Measurements from ENCODE around the gene LEFTY2.
"Not testable (repeated sequence)": the region's sequence is repeated elsewhere in the genome, so short reads cannot be mapped to it uniquely, and the experiment has no call there.

LEFTY2 gene

DNA sequence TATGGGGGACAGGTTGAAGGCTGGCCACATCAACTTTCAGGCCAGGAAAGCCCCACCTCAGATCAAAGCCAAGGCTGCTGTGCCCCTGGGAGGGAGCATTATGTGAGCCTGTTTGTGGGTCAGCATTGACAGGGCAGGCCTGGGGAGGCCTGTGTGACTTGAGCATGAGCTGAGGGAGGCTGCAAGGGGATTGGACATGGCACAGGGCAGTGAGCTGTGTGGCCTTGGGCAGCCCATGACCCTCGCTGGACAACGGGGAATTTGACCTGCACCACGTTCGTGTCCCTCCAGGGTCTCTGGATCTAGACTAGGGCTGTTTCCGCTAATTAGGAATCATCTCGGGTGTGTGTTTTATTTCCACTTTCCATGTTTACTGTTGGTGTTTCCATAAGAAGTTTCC lies 34.6 kb downstream of the LEFTY2 start:
- no peak for DNase-seq (ENCODE audit: low read depth in 3 of 3)

GRCh38 chr1:225903623-225904022 lies 37.4 kb downstream of the LEFTY2 start:
- no peak for DNase-seq (ENCODE audit: low read depth in 3 of 3)

GRCh38 chr1:225899044-225899925 lies 41.7 kb downstream of the LEFTY2 start:
- DNase-seq (ENCODE audit: low read depth in 3 of 3) = no peak

DNA sequence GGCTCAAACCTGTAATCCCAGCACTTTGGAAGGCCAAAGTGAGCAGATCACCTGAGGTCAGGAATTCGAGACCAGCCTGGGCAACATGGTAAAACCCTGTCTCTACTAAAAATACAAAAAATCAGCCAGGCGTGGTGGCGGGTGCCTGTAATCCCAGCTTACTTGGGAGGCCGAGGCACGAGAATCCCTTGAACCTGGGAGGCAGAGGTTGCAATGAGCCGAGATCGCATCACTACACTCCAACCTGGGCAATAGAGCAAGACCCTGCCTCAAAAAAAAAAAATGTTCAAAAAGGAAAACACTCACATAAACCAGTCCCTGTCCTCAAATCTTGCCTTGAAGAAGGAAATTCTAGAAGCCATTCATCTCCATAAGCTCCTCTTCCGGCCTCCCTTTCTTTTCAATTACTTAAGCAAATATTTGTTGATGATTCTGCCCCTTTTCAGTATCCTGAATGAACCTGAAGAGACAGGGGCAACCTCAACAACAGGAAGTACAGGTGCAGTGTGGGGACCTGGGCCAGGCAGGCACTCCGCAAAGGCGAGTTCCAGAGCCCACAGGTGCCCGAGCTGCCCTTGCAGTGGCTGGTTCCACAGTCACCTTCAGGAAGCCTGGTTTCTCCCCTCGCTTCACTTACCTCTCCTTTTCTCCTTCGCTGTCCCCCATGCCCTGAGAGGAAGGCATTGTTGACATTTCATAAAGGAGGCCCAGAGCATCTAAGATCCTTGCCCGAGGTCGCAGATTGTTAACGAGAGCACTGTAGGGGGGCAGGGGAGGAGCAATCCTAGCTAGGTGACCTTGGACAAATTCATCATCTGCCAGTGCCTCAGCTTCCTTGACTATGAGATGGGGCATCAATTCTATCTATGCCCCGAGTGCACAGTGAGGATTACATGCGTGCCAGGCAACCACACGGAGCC lies 43.2 kb downstream of the LEFTY2 start:
- no peak for DNase-seq (ENCODE audit: low read depth in 3 of 3)

DNA sequence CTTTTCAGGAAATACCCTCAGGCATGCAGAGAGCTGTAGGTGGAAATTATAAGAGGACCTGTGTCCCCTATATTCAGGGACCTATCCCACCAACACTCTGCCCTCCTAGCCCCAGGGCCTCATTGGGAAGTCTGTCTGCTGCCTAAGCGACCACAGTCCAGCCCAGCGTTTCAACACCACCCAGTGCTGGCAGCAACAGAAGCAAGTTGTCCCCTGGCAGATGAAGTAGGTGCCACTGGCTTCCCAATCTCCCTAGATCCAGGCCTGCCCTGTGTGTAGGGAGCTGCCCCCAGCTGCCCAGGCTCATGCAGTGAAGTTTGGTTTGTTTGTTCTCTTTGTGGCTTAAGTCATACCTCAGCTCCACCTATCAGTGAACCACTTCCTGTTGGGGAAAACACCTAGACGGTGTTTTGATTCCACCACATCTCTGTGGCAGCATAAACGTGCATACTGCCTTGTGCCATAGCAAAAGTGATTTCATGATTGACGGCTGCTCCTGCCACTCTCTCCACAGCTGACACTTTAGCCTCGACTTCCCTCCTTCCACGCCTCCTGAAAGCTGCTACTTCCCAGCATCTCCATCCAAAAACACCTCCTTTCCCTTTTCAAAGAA lies 44.0 kb downstream of the LEFTY2 start:
- peak; percentile 49 to 55 (median 51) for DNase-seq (ENCODE audit: low read depth in 3 of 3)

DNA sequence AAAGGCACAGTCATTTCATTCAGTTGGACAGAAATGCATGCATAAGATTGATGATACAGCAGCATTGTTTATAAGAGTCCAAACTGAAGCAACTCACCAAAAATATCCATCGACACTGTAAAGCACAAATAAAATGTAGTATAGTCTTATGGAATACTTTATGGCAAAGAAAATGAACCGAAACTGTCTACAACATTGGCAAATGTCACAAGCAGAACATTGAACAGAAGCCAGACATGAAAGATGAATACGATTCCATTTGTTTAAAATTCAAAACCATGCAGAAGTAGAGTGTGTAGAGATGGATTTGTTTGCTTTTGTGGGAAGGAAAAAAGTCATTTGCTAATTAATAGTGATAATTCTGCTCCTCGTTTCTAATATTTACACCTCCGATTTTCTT lies 44.5 kb downstream of the LEFTY2 start:
- no peak for DNase-seq (ENCODE audit: low read depth in 3 of 3)

- DNase-seq (ENCODE audit: low read depth in 3 of 3) = no peak
These were observed 48.7 kb downstream of the LEFTY2 start for GRCh38 chr1:225892307-225892706.

DNA sequence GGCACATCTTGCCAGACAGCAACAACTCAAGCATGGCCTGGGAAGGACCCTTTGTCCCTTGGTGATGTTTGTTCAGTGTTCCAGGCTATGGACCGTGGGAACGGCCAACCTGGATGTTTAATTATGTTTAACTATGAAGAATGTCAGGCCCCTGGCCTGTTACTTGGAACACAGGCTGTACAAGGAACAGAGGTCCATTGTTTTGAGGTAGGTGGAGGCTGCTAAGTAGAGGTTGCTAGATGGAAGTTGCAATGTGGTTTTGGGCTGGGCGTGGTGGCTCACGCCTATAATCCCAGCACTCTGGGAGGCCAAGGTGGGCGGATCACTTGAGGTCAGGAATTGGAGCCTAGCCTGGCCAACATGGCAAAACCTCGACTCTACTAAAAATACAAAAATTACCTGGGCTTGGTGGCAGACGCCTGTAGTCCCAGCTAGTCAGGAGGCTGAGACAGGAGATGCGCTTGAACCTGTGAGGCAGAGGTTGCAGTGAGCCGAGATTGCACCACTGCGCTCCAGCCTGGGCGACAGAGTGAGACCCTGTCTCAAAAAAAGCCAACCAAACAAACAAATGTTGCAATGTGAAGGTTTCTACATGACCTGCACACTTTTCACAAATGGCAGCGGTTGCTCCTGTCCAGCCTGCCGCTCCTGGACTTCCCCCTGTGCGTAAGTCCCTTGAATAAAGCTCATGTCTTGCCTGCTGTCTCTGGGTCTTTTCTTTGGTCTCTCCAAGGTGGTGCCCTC lies 49.6 kb downstream of the LEFTY2 start:
- DNase-seq (ENCODE audit: low read depth in 3 of 3) = no peak

GRCh38 chr1:225890346-225891228 lies 50.4 kb downstream of the LEFTY2 start:
- DNase-seq (ENCODE audit: low read depth in 3 of 3) = no peak

GRCh38 chr1:225889743-225890142 lies 51.3 kb downstream of the LEFTY2 start:
- DNase-seq (ENCODE audit: low read depth in 3 of 3) = no peak

DNA sequence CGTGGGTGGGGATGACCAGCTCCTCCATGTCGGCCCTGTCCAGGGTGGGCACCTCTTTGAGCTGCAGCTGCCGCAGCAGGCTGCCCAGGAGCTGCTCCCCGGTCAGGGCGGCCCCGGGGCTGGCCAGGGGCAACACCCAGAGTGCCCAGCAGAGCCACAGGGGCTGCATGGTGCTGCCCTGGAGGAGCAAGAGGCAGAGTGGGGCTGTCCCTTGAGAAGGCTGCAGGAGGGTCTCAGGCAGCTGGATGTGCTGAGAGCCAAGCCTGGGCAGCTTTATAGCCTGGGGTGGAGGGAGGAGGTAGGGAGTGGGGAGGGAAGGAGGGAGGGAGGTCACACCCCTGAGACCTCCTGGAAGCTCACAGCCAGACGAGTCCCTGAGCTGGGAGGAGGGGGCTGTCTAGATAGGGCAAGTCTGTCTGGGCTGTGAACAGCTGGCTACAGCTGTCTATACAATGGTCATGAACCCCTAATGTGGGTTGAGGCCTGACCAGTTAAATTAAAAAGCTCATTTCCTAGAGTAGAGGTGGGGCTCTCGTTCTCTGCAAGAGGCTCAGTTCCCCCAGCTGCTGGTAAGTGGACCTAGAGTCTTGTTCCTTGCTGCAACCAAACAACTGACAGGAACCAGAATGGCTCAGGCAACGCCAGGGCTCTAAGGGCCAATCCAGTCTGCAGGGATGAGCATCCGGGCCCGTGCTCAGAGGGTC lies 52.0 kb downstream of the LEFTY2 start, which contains the start of gene LEFTY1:
LEFTY1 (minus strand) TSS at position 249 of the 704 bp plus-strand sequence; CDS start at position 169, 80 bp downstream.
- no peak for DNase-seq (ENCODE audit: low read depth in 3 of 3)

- no peak for DNase-seq (ENCODE audit: low read depth in 3 of 3)
These were observed 52.6 kb downstream of the LEFTY2 start for GRCh38 chr1:225888289-225888897.

DNA sequence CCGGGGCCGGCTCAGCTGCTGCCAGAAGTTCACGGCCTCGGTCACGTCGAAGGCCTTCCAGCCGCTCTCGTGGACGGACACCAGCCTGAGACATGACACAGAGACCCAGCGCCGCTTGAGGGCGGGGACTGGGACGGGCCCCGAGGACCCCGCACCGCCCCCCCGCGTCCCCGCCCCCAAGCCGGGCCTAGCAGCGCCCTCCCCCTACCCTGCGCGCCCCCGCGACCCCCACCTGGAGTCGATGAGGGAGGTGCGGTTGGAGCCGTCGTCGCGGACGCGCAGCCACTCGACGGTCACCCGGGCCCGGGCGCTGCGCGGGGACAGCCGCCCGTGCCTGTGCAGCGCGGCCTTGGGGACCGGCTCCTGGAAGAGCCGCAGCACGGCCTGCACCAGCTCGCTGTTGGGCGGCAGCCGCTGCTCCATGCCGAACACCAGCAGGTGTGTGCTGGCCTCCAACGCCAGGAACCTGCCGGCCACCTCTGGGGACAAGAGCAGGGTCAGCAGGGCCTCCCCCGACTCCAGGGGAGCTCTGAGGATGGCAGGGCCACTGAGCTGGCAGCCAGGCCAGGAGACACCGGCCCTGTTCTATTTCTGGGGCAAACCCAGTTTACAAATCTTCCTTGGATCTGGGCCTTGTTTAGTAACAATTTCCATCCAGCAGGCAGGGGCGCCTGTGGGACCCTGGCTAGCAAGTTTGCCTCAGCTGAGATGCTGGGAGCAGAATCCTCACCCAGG lies 53.3 kb downstream of the LEFTY2 start:
- not testable (repeated sequence) for DNase-seq (ENCODE audit: low read depth in 3 of 3)

- DNase-seq (ENCODE audit: low read depth in 3 of 3) = no peak
These were observed 54.0 kb downstream of the LEFTY2 start for GRCh38 chr1:225887030-225887314.
